HEK293 (cell line): ENCODE data around the gene CC2D1B.

Source experiments
- CTCF ChIA-PET: fragments of 350-600 bp; formaldehyde crosslinking; extraction: SDS; loops from one replicate; lab custom pipeline; 2021; ENCODE audit warnings: antibody characterized with exemption; lab: Yijun Ruan, JAX
- POLR2A ChIA-PET: fragments of 300-600 bp; formaldehyde crosslinking; extraction: SDS; loops from one replicate; lab custom pipeline; 2020; ENCODE audit warnings: antibody characterized with exemption, inconsistent platforms; lab: Yijun Ruan, JAX
- H3K27ac ChIP-seq: fragments of 200-500 bp; sonication (Bioruptor generic); 2 replicates; pipeline ENCODE4 v1.5.1; 2014; ENCODE audit warnings: low read depth, low read length, control low read depth, inconsistent platforms; ENCODE audit errors: extremely low read depth
- H3K36me3 ChIP-seq, 2 experiments: fragments of 200-500 bp in 1 of 2; sonication (Bioruptor generic) in 1 of 2; 1 replicate in 1 of 2; 2 replicates in 1 of 2; pipeline ENCODE4 v1.5.1; 2014 to 2017; ENCODE audit warnings: inconsistent platforms in 2 of 2, low read length in 2 of 2; ENCODE audit not compliant: control insufficient read depth in 2 of 2, insufficient read depth in 1 of 2
- H3K4me1 ChIP-seq: fragments of 200-500 bp; sonication (Bioruptor generic); 2 replicates; pipeline ENCODE4 v1.5.1; 2014; ENCODE audit warnings: mild to moderate bottlenecking, low read length, inconsistent platforms; ENCODE audit not compliant: control insufficient read depth, insufficient read depth
- H3K4me3 ChIP-seq: 2 replicates; pipeline ENCODE4 v1.5.1; 2011; ENCODE audit warnings: low read depth, mild to moderate bottlenecking, control low read depth, low read length, moderate library complexity
- H3K9me3 ChIP-seq: fragments of 200-500 bp; sonication (Bioruptor generic); 2 replicates; pipeline ENCODE4 v1.5.1; 2014; ENCODE audit warnings: low read depth, low read length, inconsistent platforms; ENCODE audit not compliant: control insufficient read depth, insufficient read depth
- BCL11A ChIP-seq: fragments of 450-650 bp; formaldehyde crosslinking; IDR thresholded peaks from 2 replicates; pipeline ENCODE4 v1.5.1; 2016; ENCODE audit warnings: low read depth, missing biosample characterization, missing genetic modification characterization
- GFI1B ChIP-seq: fragments of 450-650 bp; formaldehyde crosslinking; IDR thresholded peaks from 2 replicates; pipeline ENCODE4 v1.5.1; 2016; ENCODE audit warnings: missing biosample characterization, missing genetic modification characterization
- GLIS2 ChIP-seq: fragments of 450-650 bp; formaldehyde crosslinking; IDR thresholded peaks from 2 replicates; pipeline ENCODE4 v1.5.1; 2016; ENCODE audit warnings: missing biosample characterization, missing genetic modification characterization
- KLF8 ChIP-seq: fragments of 450-650 bp; formaldehyde crosslinking; IDR thresholded peaks from 2 replicates; pipeline ENCODE4 v1.5.1; 2016; ENCODE audit warnings: missing biosample characterization, missing genetic modification characterization
- TCF7L2 ChIP-seq: IDR thresholded peaks from 2 replicates; pipeline ENCODE4 v1.6.1; 2011; ENCODE audit warnings: low read depth, mild to moderate bottlenecking, inconsistent platforms, low read length, moderate library complexity, borderline replicate concordance
- YY1 ChIP-seq: fragments of 450-650 bp; formaldehyde crosslinking; IDR thresholded peaks from 2 replicates; pipeline ENCODE4 v1.5.1; 2018; ENCODE audit warnings: missing biosample characterization, missing genetic modification characterization
- ZBTB7A ChIP-seq: fragments of 450-650 bp; formaldehyde crosslinking; IDR thresholded peaks from 2 replicates; pipeline ENCODE4 v1.5.1; 2016; ENCODE audit warnings: low read depth, missing biosample characterization, missing genetic modification characterization
- ZBTB8A ChIP-seq: fragments of 450-650 bp; formaldehyde crosslinking; IDR thresholded peaks from 2 replicates; pipeline ENCODE4 v1.5.1; 2016; ENCODE audit warnings: missing biosample characterization, missing genetic modification characterization
- ZFP69B ChIP-seq: fragments of 450-650 bp; formaldehyde crosslinking; IDR thresholded peaks from 2 replicates; pipeline ENCODE4 v1.5.1; 2016; ENCODE audit warnings: missing biosample characterization, missing genetic modification characterization
- ZNF16 ChIP-seq: fragments of 450-650 bp; formaldehyde crosslinking; IDR thresholded peaks from 2 replicates; pipeline ENCODE4 v1.5.1; 2016; ENCODE audit warnings: low read depth, missing biosample characterization, missing genetic modification characterization
- ZNF302 ChIP-seq: fragments of 450-650 bp; formaldehyde crosslinking; IDR thresholded peaks from 2 replicates; pipeline ENCODE4 v1.5.1; 2016; ENCODE audit warnings: missing biosample characterization, missing genetic modification characterization, low read depth
- ZNF548 ChIP-seq: fragments of 450-650 bp; formaldehyde crosslinking; IDR thresholded peaks from 2 replicates; pipeline ENCODE4 v1.5.1; 2016; ENCODE audit warnings: missing biosample characterization, missing genetic modification characterization
- ZNF600 ChIP-seq: fragments of 450-650 bp; formaldehyde crosslinking; IDR thresholded peaks from 2 replicates; pipeline ENCODE4 v1.5.1; 2016; ENCODE audit warnings: missing biosample characterization, missing genetic modification characterization
- ZNF707 ChIP-seq: fragments of 450-650 bp; formaldehyde crosslinking; IDR thresholded peaks from 2 replicates; pipeline ENCODE4 v1.5.1; 2016; ENCODE audit warnings: missing biosample characterization, missing genetic modification characterization
- ZNF768 ChIP-seq: fragments of 450-650 bp; formaldehyde crosslinking; IDR thresholded peaks from 2 replicates; pipeline ENCODE4 v1.5.1; 2018; ENCODE audit warnings: missing biosample characterization, mild to moderate bottlenecking, missing genetic modification characterization
- ZNF843 ChIP-seq: fragments of 450-650 bp; formaldehyde crosslinking; IDR thresholded peaks from 2 replicates; pipeline ENCODE4 v1.5.1; 2016; ENCODE audit warnings: missing biosample characterization, missing genetic modification characterization
- TF ChIP-seq, protein P1 (sequence below): fragments of 450-650 bp; formaldehyde crosslinking; IDR thresholded peaks from 2 replicates; pipeline ENCODE4 v1.5.1; 2016; ENCODE audit warnings: missing biosample characterization, missing genetic modification characterization
- TF ChIP-seq, protein P2 (sequence below): fragments of 450-650 bp; formaldehyde crosslinking; IDR thresholded peaks from 2 replicates; pipeline ENCODE4 v1.5.0; 2017; ENCODE audit warnings: missing biosample characterization, missing genetic modification characterization, borderline replicate concordance
- TF ChIP-seq, protein P3 (sequence below): fragments of 450-650 bp; formaldehyde crosslinking; IDR thresholded peaks from 2 replicates; pipeline ENCODE4 v1.5.1; 2016; ENCODE audit warnings: missing biosample characterization, missing genetic modification characterization
- TF ChIP-seq, protein P4 (sequence below): fragments of 450-650 bp; formaldehyde crosslinking; IDR thresholded peaks from 2 replicates; pipeline ENCODE4 v1.5.1; 2016; ENCODE audit warnings: missing biosample characterization, missing genetic modification characterization
- TF ChIP-seq, protein P5 (sequence below): fragments of 450-650 bp; formaldehyde crosslinking; IDR thresholded peaks from 2 replicates; pipeline ENCODE4 v1.5.1; 2016; ENCODE audit warnings: missing biosample characterization, missing genetic modification characterization

Gene CC2D1B

DNA sequence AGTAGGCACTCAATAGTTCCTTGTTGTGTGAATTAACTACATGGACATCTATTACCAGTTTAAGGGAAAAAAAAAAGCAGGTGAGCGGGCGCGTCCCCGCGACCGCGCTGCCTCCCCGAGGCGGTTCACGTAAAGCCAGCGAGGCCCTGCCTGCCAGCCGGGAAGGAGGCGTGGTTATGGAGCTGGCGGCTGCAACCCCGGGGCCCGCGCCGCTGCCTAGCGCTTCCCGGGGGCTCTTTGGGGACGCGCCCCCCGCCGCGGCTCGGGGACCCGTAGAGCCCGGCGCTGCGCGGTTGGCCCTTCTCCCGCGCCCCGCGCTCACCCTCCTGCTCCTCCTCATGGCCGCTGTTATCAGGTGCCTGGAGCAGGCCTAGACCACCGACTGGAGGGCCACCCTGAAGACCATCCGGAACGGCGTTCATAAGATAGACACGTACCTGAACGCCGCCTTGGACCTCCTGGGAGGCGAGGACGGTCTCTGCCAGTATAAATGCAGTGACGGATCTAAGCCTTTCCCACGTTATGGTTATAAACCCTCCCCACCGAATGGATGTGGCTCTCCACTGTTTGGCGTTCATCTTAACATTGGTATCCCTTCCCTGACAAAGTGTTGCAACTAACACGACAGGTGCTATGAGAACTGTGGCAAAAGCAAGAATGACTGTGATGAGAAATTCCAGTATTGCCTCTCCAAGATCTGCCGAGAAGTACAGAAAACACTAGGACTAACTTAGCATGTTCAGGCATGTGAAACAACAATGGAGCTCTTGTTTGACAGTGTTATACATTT, 2.6 kb upstream of the CC2D1B start (continued):
- TF ChIP-seq, protein P1, sequence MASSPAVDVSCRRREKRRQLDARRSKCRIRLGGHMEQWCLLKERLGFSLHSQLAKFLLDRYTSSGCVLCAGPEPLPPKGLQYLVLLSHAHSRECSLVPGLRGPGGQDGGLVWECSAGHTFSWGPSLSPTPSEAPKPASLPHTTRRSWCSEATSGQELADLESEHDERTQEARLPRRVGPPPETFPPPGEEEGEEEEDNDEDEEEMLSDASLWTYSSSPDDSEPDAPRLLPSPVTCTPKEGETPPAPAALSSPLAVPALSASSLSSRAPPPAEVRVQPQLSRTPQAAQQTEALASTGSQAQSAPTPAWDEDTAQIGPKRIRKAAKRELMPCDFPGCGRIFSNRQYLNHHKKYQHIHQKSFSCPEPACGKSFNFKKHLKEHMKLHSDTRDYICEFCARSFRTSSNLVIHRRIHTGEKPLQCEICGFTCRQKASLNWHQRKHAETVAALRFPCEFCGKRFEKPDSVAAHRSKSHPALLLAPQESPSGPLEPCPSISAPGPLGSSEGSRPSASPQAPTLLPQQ (tag by site-specific recombination): peak; percentile 63; the same call in 1 of the 2 replicates
- TF ChIP-seq GLIS2 (peak; percentile 94), BCL11A (tag by site-specific recombination) (no peak), ZBTB8A (peak; percentile 70), GFI1B (tag by site-specific recombination) (no peak), YY1 (tag by site-specific recombination) (peak; percentile 45; the same call in 1 of the 2 replicates), KLF8 (0 out of 2 replicates have a peak, but pooled peaks have one; percentile 8), ZNF548 (tag by site-specific recombination) (no peak), ZNF600 (tag by site-specific recombination) (peak; percentile 87)
- TF ChIP-seq, protein P2, sequence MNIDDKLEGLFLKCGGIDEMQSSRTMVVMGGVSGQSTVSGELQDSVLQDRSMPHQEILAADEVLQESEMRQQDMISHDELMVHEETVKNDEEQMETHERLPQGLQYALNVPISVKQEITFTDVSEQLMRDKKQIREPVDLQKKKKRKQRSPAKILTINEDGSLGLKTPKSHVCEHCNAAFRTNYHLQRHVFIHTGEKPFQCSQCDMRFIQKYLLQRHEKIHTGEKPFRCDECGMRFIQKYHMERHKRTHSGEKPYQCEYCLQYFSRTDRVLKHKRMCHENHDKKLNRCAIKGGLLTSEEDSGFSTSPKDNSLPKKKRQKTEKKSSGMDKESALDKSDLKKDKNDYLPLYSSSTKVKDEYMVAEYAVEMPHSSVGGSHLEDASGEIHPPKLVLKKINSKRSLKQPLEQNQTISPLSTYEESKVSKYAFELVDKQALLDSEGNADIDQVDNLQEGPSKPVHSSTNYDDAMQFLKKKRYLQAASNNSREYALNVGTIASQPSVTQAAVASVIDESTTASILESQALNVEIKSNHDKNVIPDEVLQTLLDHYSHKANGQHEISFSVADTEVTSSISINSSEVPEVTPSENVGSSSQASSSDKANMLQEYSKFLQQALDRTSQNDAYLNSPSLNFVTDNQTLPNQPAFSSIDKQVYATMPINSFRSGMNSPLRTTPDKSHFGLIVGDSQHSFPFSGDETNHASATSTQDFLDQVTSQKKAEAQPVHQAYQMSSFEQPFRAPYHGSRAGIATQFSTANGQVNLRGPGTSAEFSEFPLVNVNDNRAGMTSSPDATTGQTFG (tag by site-specific recombination): no peak
- TF ChIP-seq, protein P3, sequence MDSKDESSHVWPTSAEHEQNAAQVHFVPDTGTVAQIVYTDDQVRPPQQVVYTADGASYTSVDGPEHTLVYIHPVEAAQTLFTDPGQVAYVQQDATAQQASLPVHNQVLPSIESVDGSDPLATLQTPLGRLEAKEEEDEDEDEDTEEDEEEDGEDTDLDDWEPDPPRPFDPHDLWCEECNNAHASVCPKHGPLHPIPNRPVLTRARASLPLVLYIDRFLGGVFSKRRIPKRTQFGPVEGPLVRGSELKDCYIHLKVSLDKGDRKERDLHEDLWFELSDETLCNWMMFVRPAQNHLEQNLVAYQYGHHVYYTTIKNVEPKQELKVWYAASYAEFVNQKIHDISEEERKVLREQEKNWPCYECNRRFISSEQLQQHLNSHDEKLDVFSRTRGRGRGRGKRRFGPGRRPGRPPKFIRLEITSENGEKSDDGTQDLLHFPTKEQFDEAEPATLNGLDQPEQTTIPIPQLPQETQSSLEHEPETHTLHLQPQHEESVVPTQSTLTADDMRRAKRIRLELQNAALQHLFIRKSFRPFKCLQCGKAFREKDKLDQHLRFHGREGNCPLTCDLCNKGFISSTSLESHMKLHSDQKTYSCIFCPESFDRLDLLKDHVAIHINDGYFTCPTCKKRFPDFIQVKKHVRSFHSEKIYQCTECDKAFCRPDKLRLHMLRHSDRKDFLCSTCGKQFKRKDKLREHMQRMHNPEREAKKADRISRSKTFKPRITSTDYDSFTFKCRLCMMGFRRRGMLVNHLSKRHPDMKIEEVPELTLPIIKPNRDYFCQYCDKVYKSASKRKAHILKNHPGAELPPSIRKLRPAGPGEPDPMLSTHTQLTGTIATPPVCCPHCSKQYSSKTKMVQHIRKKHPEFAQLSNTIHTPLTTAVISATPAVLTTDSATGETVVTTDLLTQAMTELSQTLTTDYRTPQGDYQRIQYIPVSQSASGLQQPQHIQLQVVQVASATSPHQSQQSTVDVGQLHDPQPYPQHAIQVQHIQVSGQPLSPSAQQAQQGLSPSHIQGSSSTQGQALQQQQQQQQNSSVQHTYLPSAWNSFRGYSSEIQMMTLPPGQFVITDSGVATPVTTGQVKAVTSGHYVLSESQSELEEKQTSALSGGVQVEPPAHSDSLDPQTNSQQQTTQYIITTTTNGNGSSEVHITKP (tag by site-specific recombination): peak; percentile 90
- TF ChIP-seq, protein P4, sequence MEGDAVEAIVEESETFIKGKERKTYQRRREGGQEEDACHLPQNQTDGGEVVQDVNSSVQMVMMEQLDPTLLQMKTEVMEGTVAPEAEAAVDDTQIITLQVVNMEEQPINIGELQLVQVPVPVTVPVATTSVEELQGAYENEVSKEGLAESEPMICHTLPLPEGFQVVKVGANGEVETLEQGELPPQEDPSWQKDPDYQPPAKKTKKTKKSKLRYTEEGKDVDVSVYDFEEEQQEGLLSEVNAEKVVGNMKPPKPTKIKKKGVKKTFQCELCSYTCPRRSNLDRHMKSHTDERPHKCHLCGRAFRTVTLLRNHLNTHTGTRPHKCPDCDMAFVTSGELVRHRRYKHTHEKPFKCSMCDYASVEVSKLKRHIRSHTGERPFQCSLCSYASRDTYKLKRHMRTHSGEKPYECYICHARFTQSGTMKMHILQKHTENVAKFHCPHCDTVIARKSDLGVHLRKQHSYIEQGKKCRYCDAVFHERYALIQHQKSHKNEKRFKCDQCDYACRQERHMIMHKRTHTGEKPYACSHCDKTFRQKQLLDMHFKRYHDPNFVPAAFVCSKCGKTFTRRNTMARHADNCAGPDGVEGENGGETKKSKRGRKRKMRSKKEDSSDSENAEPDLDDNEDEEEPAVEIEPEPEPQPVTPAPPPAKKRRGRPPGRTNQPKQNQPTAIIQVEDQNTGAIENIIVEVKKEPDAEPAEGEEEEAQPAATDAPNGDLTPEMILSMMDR (tag by site-specific recombination): 0 out of 2 replicates have a peak, but pooled peaks have one; percentile 30
- TF ChIP-seq, protein P5, sequence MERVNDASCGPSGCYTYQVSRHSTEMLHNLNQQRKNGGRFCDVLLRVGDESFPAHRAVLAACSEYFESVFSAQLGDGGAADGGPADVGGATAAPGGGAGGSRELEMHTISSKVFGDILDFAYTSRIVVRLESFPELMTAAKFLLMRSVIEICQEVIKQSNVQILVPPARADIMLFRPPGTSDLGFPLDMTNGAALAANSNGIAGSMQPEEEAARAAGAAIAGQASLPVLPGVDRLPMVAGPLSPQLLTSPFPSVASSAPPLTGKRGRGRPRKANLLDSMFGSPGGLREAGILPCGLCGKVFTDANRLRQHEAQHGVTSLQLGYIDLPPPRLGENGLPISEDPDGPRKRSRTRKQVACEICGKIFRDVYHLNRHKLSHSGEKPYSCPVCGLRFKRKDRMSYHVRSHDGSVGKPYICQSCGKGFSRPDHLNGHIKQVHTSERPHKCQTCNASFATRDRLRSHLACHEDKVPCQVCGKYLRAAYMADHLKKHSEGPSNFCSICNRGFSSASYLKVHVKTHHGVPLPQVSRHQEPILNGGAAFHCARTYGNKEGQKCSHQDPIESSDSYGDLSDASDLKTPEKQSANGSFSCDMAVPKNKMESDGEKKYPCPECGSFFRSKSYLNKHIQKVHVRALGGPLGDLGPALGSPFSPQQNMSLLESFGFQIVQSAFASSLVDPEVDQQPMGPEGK: peak; percentile 81

DNA sequence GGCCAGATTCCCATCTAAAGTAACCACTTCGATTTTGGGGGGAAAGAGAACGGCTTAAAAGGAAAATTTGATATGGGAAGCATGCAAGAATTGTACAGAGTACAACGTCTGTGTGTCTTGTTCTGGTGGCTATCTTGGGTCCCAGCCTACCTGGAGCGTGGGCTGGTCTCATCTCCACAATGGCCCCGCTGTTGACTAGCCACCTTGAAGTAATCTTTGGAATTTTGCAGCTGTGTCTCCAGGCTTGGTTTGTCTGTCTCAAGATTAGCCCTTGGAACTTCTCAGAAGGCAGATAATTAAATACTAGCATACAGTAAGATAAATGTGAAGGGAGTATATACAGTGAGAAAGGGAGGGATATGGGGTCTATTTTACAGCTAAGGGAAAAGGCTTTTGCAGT, 1.3 kb upstream of the CC2D1B start:
- POLR2A ChIA-PET: interaction anchor here (2.0 to 3.1 kb wide), 3 partner anchors 14 to 312 kb away, joined by 10 to 11 read pairs (median 10); partner anchors contain the start of genes BTF3L4, ORC1, PRPF38A and TXNDC12

More for the DNA sequence above, 1.3 kb upstream of the CC2D1B start:
- CTCF ChIA-PET: interaction anchor here (0.6 to 1.2 kb wide), 3 partner anchors 306 to 698 kb away, joined by 3 to 4 read pairs (median 3); no protein-coding TSS in a partner anchor
- TF ChIP-seq ZNF302 (tag by site-specific recombination) (no peak), ZFP69B (tag by site-specific recombination) (no peak), ZNF707 (no peak), ZBTB7A (tag by site-specific recombination) (no peak), ZNF16 (tag by site-specific recombination) (no peak), TCF7L2 (no peak), ZNF843 (tag by site-specific recombination) (no peak), GFI1B (tag by site-specific recombination) (no peak), ZNF768 (tag by site-specific recombination) (no peak)
- TF ChIP-seq, all 188 proteins: peak for 0
- H3K27ac ChIP-seq: no peak overlapping the region
- H3K9me3 ChIP-seq: no peaks in the 10 kb centered on the region
- peaks cover 7% of the 10 kb centered on the region; the same call in 1 of the 2 replicates for H3K4me1 ChIP-seq
- H3K36me3 ChIP-seq: peaks cover 11 to 27% of the 10 kb centered on the region in 2 experiments; a peak in 2 of 3 replicates
- no peak overlapping the region for H3K4me3 ChIP-seq
